Neuronal stem cell (in vitro differentiated cells): Measurements from ENCODE around the gene CDK16.

ENCODE experiments used
- DNase-seq: peaks from one replicate; pipeline ENCODE4 v3.0.0-alpha.2; 2013; ENCODE audit warnings: low spot score
- H2AFZ ChIP-seq: one replicate; pipeline ENCODE4 v1.6.1; 2013; ENCODE audit warnings: mild to moderate bottlenecking, low read length, inconsistent platforms
- H2AK5ac ChIP-seq: 2 replicates; pipeline ENCODE4 v1.6.1; 2013; ENCODE audit warnings: low read depth, mild to moderate bottlenecking, inconsistent platforms, low read length, moderate library complexity, mixed read lengths
- H2BK120ac ChIP-seq: 2 replicates; pipeline ENCODE4 v1.6.1; 2013; ENCODE audit warnings: low read depth, mild to moderate bottlenecking, inconsistent platforms, low read length, moderate library complexity, mixed read lengths
- H2BK12ac ChIP-seq: one replicate; pipeline ENCODE4 v1.6.1; 2013; ENCODE audit warnings: low read length, inconsistent platforms
- H2BK15ac ChIP-seq: 2 replicates; pipeline ENCODE4 v1.6.1; 2013; ENCODE audit warnings: mild to moderate bottlenecking, low read length, inconsistent platforms, mixed read lengths
- H2BK5ac ChIP-seq: one replicate; pipeline ENCODE4 v1.6.1; 2013; ENCODE audit warnings: inconsistent platforms, mild to moderate bottlenecking, low read length, moderate library complexity
- H3K14ac ChIP-seq: one replicate; pipeline ENCODE4 v1.6.1; 2013; ENCODE audit warnings: low read length, inconsistent platforms
- H3K18ac ChIP-seq: 2 replicates; pipeline ENCODE4 v1.6.1; 2013; ENCODE audit warnings: low read length, inconsistent platforms
- H3K23ac ChIP-seq: 2 replicates; pipeline ENCODE4 v1.6.1; 2013; ENCODE audit warnings: low read depth, mild to moderate bottlenecking, mixed read lengths, low read length, inconsistent platforms; ENCODE audit not compliant: poor library complexity
- H3K27ac ChIP-seq: replicated peaks from 3 replicates; pipeline ENCODE4 v1.5.1; 2013; ENCODE audit warnings: low read length, inconsistent platforms
- H3K27me3 ChIP-seq, 3 experiments: 2 replicates each; pipeline ENCODE4 v1.6.1; 2013; ENCODE audit warnings: low read length in 3 of 3, mild to moderate bottlenecking in 2 of 3, inconsistent platforms in 1 of 3, low read depth in 1 of 3, mixed read lengths in 1 of 3, moderate library complexity in 1 of 3; ENCODE audit not compliant: control insufficient read depth in 3 of 3, insufficient read depth in 3 of 3
- H3K36me3 ChIP-seq, 2 donors: replicated peaks in 1 of 2; 2 replicates each; pipeline ENCODE4 v1.6.1; 2013; ENCODE audit warnings: low read length in 2 of 2; ENCODE audit not compliant: control insufficient read depth in 2 of 2, insufficient read depth in 2 of 2
- H3K4ac ChIP-seq: 2 replicates; pipeline ENCODE4 v1.6.1; 2013; ENCODE audit warnings: inconsistent platforms, mild to moderate bottlenecking, low read length, moderate library complexity
- H3K4me1 ChIP-seq, 2 donors: 1 replicate in 1 of 2; 2 replicates in 1 of 2; pipeline ENCODE4 v1.6.1; 2013; ENCODE audit warnings: low read length in 2 of 2, low read depth in 1 of 2; ENCODE audit not compliant: control insufficient read depth in 2 of 2, insufficient read depth in 1 of 2
- H3K4me2 ChIP-seq: one replicate; pipeline ENCODE4 v1.6.1; 2013; ENCODE audit warnings: mild to moderate bottlenecking, low read length, inconsistent platforms; ENCODE audit not compliant: insufficient read depth, poor library complexity, severe bottlenecking
- H3K4me3 ChIP-seq, 2 donors: 2 replicates each; pipeline ENCODE4 v1.5.1; 2013; ENCODE audit warnings: low read length in 2 of 2, mild to moderate bottlenecking in 2 of 2, inconsistent platforms in 1 of 2, moderate library complexity in 1 of 2
- H3K79me1 ChIP-seq: one replicate; pipeline ENCODE4 v1.6.1; 2013; ENCODE audit warnings: low read depth, mild to moderate bottlenecking, inconsistent platforms, low read length, moderate library complexity
- H3K9ac ChIP-seq: one replicate; pipeline ENCODE4 v1.6.1; 2013; ENCODE audit warnings: mild to moderate bottlenecking, low read depth, low read length, inconsistent platforms; ENCODE audit not compliant: poor library complexity
- H3K9me3 ChIP-seq, 2 donors: replicated peaks in 1 of 2; 2 replicates each; pipeline versions ENCODE3 to v1.6.1; 2013; ENCODE audit warnings: low read length in 2 of 2, mild to moderate bottlenecking in 2 of 2, inconsistent platforms in 1 of 2, low read depth in 1 of 2, mixed read lengths in 1 of 2, moderate library complexity in 1 of 2; ENCODE audit not compliant: control insufficient read depth in 2 of 2, insufficient read depth in 1 of 2
- H4K8ac ChIP-seq: one replicate; pipeline ENCODE4 v1.6.1; 2013; ENCODE audit warnings: low read depth, mild to moderate bottlenecking, inconsistent platforms, low read length, moderate library complexity
- H4K91ac ChIP-seq: one replicate; pipeline ENCODE4 v1.6.1; 2013; ENCODE audit warnings: low read length, low read depth, mild to moderate bottlenecking, inconsistent platforms; ENCODE audit not compliant: poor library complexity
- WGBS, 2 donors: extraction: QIAGEN DNeasy Blood & Tissue Kit; methylation state at CpG; one replicate each; pipeline ENCODE4 v1.1.7; 2013; ENCODE audit warnings: missing lambda C conversion rate in 2 of 2, mixed read lengths in 1 of 2; ENCODE audit not compliant: insufficient read length in 2 of 2, insufficient replicate concordance in 1 of 2; ENCODE audit errors: extremely low coverage in 2 of 2; 5-methylcytosine and 5-hydroxymethylcytosine counted together

Gene CDK16

GRCh38 chrX:47201345-47201944, 17.0 kb upstream of the CDK16 start:
- Histone ChIP-seq H2BK12ac (no peak overlapping the region), H4K8ac (no peak overlapping the region), H3K79me1 (peaks cover 9% of the 10 kb centered on the region), H3K4me1 (peaks cover 3 to 13% of the 10 kb centered on the region in 2 donors), H3K14ac (no peak overlapping the region), H4K91ac (no peak overlapping the region), H2BK120ac (no peak overlapping the region), H3K27me3 (no peaks in the 10 kb centered on the region), H2AK5ac (no peak overlapping the region), H3K9ac (no peak overlapping the region), H3K36me3 (peaks cover 59 to 99% of the 10 kb centered on the region in 2 donors), H2BK5ac (no peak overlapping the region), H3K18ac (no peak overlapping the region), H3K4ac (no peak overlapping the region), H3K4me3 (no peak overlapping the region), H3K27ac (no peak overlapping the region), H3K9me3 (no peaks in the 10 kb centered on the region), H3K4me2 (no peak overlapping the region), H2AFZ (no peak overlapping the region), H2BK15ac (no peak overlapping the region), H3K23ac (no peak overlapping the region)
- DNase-seq: no peak
- whole genome bisulfite sequencing, 2 donors: no CpG with 5 or more reads among the region's 9 CpGs

- Histone ChIP-seq H3K14ac (no peak overlapping the region), H3K79me1 (peaks cover 9% of the 10 kb centered on the region), H3K4me1 (peaks cover 0 to 7% of the 10 kb centered on the region in 2 donors), H3K4me2 (no peak overlapping the region), H2BK5ac (no peak overlapping the region), H2AFZ (no peak overlapping the region), H2BK120ac (no peak overlapping the region), H3K27me3 (no peaks in the 10 kb centered on the region), H3K36me3 (peaks cover 62 to 99% of the 10 kb centered on the region in 2 donors), H3K9me3 (no peaks in the 10 kb centered on the region), H4K8ac (no peak overlapping the region), H3K23ac (no peak overlapping the region), H3K4me3 (no peak overlapping the region), H3K27ac (no peak overlapping the region), H2BK12ac (no peak overlapping the region), H3K4ac (no peak overlapping the region), H3K9ac (no peak overlapping the region), H2AK5ac (no peak overlapping the region), H2BK15ac (no peak overlapping the region), H4K91ac (no peak overlapping the region), H3K18ac (no peak overlapping the region)
- no CpG with 5 or more reads among the region's 11 CpGs for WGBS, 2 donors
- no peak for DNase-seq
These were observed 16.2 kb upstream of the CDK16 start for GRCh38 chrX:47202316-47202715.

- Histone ChIP-seq H4K8ac (no peak overlapping the region), H2AK5ac (no peak overlapping the region), H3K27ac (no peak overlapping the region), H3K14ac (no peak overlapping the region), H2BK15ac (no peak overlapping the region), H3K4me2 (no peak overlapping the region), H3K79me1 (peaks cover 9% of the 10 kb centered on the region), H3K9ac (no peak overlapping the region), H2BK120ac (no peak overlapping the region), H3K9me3 (no peaks in the 10 kb centered on the region), H2AFZ (no peak overlapping the region), H4K91ac (no peak overlapping the region), H2BK5ac (no peak overlapping the region), H3K27me3 (no peaks in the 10 kb centered on the region), H3K36me3 (peaks cover 67 to 99% of the 10 kb centered on the region in 2 donors), H3K4me1 (peaks cover 0 to 3% of the 10 kb centered on the region in 2 donors), H3K18ac (no peak overlapping the region), H2BK12ac (no peak overlapping the region), H3K4ac (no peak overlapping the region), H3K23ac (no peak overlapping the region), H3K4me3 (no peak overlapping the region)
- WGBS, 2 donors: no CpG with 5 or more reads among the region's 4 CpGs
- no peak for DNase-seq
These were observed 15.6 kb upstream of the CDK16 start for GRCh38 chrX:47202877-47203276.

GRCh38 chrX:47204970-47205369, 13.5 kb upstream of the CDK16 start:
- Histone ChIP-seq H3K79me1 (peaks cover 10% of the 10 kb centered on the region), H2AFZ (no peak overlapping the region), H2BK5ac (no peak overlapping the region), H3K9me3 (no peaks in the 10 kb centered on the region), H3K27ac (no peak overlapping the region), H2BK120ac (no peak overlapping the region), H3K4me1 (no peaks in the 10 kb centered on the region), H3K18ac (no peak overlapping the region), H2BK15ac (no peak overlapping the region), H3K4me3 (no peak overlapping the region), H3K27me3 (no peaks in the 10 kb centered on the region), H3K23ac (no peak overlapping the region), H4K8ac (no peak overlapping the region), H3K4me2 (no peak overlapping the region), H4K91ac (no peak overlapping the region), H2BK12ac (no peak overlapping the region), H3K36me3 (peaks cover 69 to 99% of the 10 kb centered on the region in 2 donors), H3K4ac (no peak overlapping the region), H3K9ac (no peak overlapping the region), H2AK5ac (no peak overlapping the region), H3K14ac (no peak overlapping the region)
- DNase-seq: no peak
- WGBS, 2 donors: no CpG with 5 or more reads among the region's 5 CpGs
